ENCODE measurements around the gene MDP1.

- TF ChIP-seq, protein P1, sequence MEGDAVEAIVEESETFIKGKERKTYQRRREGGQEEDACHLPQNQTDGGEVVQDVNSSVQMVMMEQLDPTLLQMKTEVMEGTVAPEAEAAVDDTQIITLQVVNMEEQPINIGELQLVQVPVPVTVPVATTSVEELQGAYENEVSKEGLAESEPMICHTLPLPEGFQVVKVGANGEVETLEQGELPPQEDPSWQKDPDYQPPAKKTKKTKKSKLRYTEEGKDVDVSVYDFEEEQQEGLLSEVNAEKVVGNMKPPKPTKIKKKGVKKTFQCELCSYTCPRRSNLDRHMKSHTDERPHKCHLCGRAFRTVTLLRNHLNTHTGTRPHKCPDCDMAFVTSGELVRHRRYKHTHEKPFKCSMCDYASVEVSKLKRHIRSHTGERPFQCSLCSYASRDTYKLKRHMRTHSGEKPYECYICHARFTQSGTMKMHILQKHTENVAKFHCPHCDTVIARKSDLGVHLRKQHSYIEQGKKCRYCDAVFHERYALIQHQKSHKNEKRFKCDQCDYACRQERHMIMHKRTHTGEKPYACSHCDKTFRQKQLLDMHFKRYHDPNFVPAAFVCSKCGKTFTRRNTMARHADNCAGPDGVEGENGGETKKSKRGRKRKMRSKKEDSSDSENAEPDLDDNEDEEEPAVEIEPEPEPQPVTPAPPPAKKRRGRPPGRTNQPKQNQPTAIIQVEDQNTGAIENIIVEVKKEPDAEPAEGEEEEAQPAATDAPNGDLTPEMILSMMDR (IDR thresholded peaks at IDR 0.05) = no peak
- no peak for TF ChIP-seq EP300 (IDR thresholded peaks at IDR 0.05)
- TF ChIP-seq POLR2A (IDR thresholded peaks at IDR 0.05; ENCODE audit: low read depth) = no peak
Observed at GRCh38 chr14:24172871-24173281, 43.0 kb downstream of the MDP1 start.
